DMS153 treated with DMSO at 0.1 percent for 48 hours (cell line): ENCODE results near the gene TMEM132D.
A peak's percentile ranks its signal among the peaks of the same experiment; 100 is the strongest.
"Not testable (repeated sequence)": the region's sequence is repeated elsewhere in the genome, so short reads cannot be mapped to it uniquely, and the experiment has no call there.

ENCODE experiments used
- DNase-seq: peaks from one replicate; lab custom pipeline; 2025; ENCODE audit not compliant: unreplicated experiment; lab: John Stamatoyannopoulos, UW

Gene TMEM132D

GRCh38 chr12:129540954-129541353, 362.9 kb downstream of the TMEM132D start:
- DNase-seq: no peak

- no peak for DNase-seq
Observed at GRCh38 chr12:129540249-129540648, 363.6 kb downstream of the TMEM132D start.

- not testable (repeated sequence) for DNase-seq
Observed at GRCh38 chr12:129538724-129539335, 365.0 kb downstream of the TMEM132D start.

GRCh38 chr12:129538137-129538536, 365.7 kb downstream of the TMEM132D start:
- DNase-seq: no peak

- no peak for DNase-seq
Observed at GRCh38 chr12:129534966-129535750, 368.7 kb downstream of the TMEM132D start.

- DNase-seq: no peak
Observed at GRCh38 chr12:129532707-129533499, 370.9 kb downstream of the TMEM132D start.

GRCh38 chr12:129532082-129532481, 371.7 kb downstream of the TMEM132D start:
- no peak for DNase-seq

- DNase-seq: peak; percentile 10
Observed at GRCh38 chr12:129530984-129531383, 372.8 kb downstream of the TMEM132D start.

- DNase-seq: no peak
Observed at GRCh38 chr12:129530517-129530916, 373.3 kb downstream of the TMEM132D start.

- DNase-seq: no peak
Observed at GRCh38 chr12:129527506-129527905, 376.3 kb downstream of the TMEM132D start.

- DNase-seq: no peak
Observed at GRCh38 chr12:129523621-129524020, 380.2 kb downstream of the TMEM132D start.

- no peak for DNase-seq
Observed at GRCh38 chr12:129520739-129521138, 383.1 kb downstream of the TMEM132D start.

- DNase-seq: no peak
Observed at GRCh38 chr12:129503802-129504201, 400.0 kb downstream of the TMEM132D start.

GRCh38 chr12:129496226-129496625, 407.6 kb downstream of the TMEM132D start:
- no peak for DNase-seq

- no peak for DNase-seq
Observed at GRCh38 chr12:129494766-129495165, 409.1 kb downstream of the TMEM132D start.

GRCh38 chr12:129494260-129494659, 409.6 kb downstream of the TMEM132D start:
- DNase-seq: no peak

GRCh38 chr12:129489100-129489676, 414.6 kb downstream of the TMEM132D start:
- no peak for DNase-seq

- peak; percentile 17 for DNase-seq
Observed at GRCh38 chr12:129486931-129487330, 416.9 kb downstream of the TMEM132D start.

- no peak for DNase-seq
Observed at GRCh38 chr12:129483111-129483893, 420.5 kb downstream of the TMEM132D start.

- no peak for DNase-seq
Observed at GRCh38 chr12:129481921-129482320, 421.9 kb downstream of the TMEM132D start.

- no peak for DNase-seq
Observed at GRCh38 chr12:129470196-129470595, 433.6 kb downstream of the TMEM132D start.
